Lung (tissue), 12 donors: ENCODE measurements around the gene PARD3. TPM values are rescaled to one million over a fixed set of nuclear protein-coding genes. Genes with fewer than 3 reads are reported as not detected.

ENCODE experiments used
- ATAC-seq: fragments of 200-7000 bp; cut with Tn5 transposase; one replicate; pipeline ENCODE4 v1.9.1; 2020; ENCODE audit warnings: moderate number of reproducible peaks; ENCODE audit not compliant: insufficient read depth, low FRiP score
- DNase-seq, 3 donors: peaks; one replicate each; pipeline ENCODE4 v3.0.0-alpha.2; 2013 to 2017
- H3K27ac ChIP-seq, 2 donors: one replicate each; pipeline ENCODE4 v1.5.1; 2013; ENCODE audit warnings: mild to moderate bottlenecking in 2 of 2, moderate library complexity in 2 of 2, control low read depth in 1 of 2, inconsistent platforms in 1 of 2, low read depth in 1 of 2, low read length in 1 of 2
- H3K27me3 ChIP-seq, 3 donors: one replicate each; pipeline ENCODE4 v1.5.1; 2013; ENCODE audit warnings: low read length in 2 of 3; ENCODE audit not compliant: control insufficient read depth in 3 of 3, insufficient read depth in 3 of 3
- H3K36me3 ChIP-seq, 4 donors: one replicate each; pipeline ENCODE4 v1.5.1; 2013; ENCODE audit warnings: low read length in 4 of 4, mild to moderate bottlenecking in 1 of 4, moderate library complexity in 1 of 4; ENCODE audit not compliant: control insufficient read depth in 4 of 4, insufficient read depth in 4 of 4
- H3K4me1 ChIP-seq, 5 donors: one replicate each; pipeline ENCODE4 v1.5.1; 2013; ENCODE audit warnings: low read length in 5 of 5, mild to moderate bottlenecking in 2 of 5, moderate library complexity in 1 of 5; ENCODE audit not compliant: control insufficient read depth in 5 of 5, insufficient read depth in 5 of 5
- H3K4me3 ChIP-seq: one replicate; pipeline ENCODE4 v1.5.1; 2013; ENCODE audit warnings: mild to moderate bottlenecking, control low read depth, moderate library complexity
- H3K9ac ChIP-seq, 2 donors: one replicate each; pipeline ENCODE4 v1.5.1; 2013; ENCODE audit warnings: low read length in 2 of 2, control low read depth in 1 of 2; ENCODE audit not compliant: insufficient read depth in 1 of 2
- H3K9me3 ChIP-seq, 4 donors: one replicate each; pipeline ENCODE4 v1.5.1; 2013; ENCODE audit warnings: low read length in 3 of 4, mild to moderate bottlenecking in 1 of 4, moderate library complexity in 1 of 4; ENCODE audit not compliant: control insufficient read depth in 4 of 4, insufficient read depth in 3 of 4
- CTCF ChIP-seq: IDR thresholded peaks from 2 replicates; pipeline ENCODE4 v1.5.1; 2012; ENCODE audit warnings: mild to moderate bottlenecking; ENCODE audit errors: control extremely low read depth, extremely low read depth
- WGBS, 2 donors: extraction: QIAGEN DNeasy Blood & Tissue Kit; methylation state at CpG; one replicate each; pipeline ENCODE4 v1.1.7; 2013; 5-methylcytosine and 5-hydroxymethylcytosine counted together
- polyA plus RNA-seq, 2 donors: library from polyadenylated mRNA; stranded (reverse); fragments of 200-250 nt; gene quantifications; one replicate each; pipeline ENCODE4 v1.2.1, GENCODE V29; 2013
- total RNA-seq, 2 donors: library from RNA; depleted of rRNA in 1 of 2; stranded (reverse); fragments of >200 nt in 1 of 2; gene quantifications; one replicate each; pipeline ENCODE4 v1.2.1, GENCODE V29; 2014 to 2021
- donor health status: control.
- donor health status: control.
- donor health status: Bipolar disorder and iron deficiency.
- donor health status: healthy.
- donor health status: DM: yes; HTN: yes; CAD: no.

PARD3 gene
- total and polyA plus RNA-seq, 4 donors, result 10.3 to 69.2 (median 27.6) TPM

GRCh38 chr10:34470307-34470706 lies 344.8 kb downstream of the PARD3 start:
- no peak for ATAC-seq
- DNase-seq, result no peak
- Histone ChIP-seq H3K27me3 (no peaks in the 10 kb centered on the region), H3K36me3 (peaks cover 0 to 5% (median 0%) of the 10 kb centered on the region in 4 donors), H3K4me1 (peaks cover 0 to 13% (median 6%) of the 10 kb centered on the region in 5 donors), H3K9ac (no peak overlapping the region), H3K9me3 (no peaks in the 10 kb centered on the region), H3K27ac (no peak overlapping the region), H3K4me3 (no peak overlapping the region)
- TF ChIP-seq CTCF, result no peak
- 90 to 97% methylated on average over 5 of the region's 5 CpGs for WGBS, 2 donors

GRCh38 chr10:34469446-34469845 lies 345.6 kb downstream of the PARD3 start:
- 87 to 90% methylated on average over 2 of the region's 2 CpGs for WGBS, 2 donors
- TF ChIP-seq CTCF, result no peak
- Histone ChIP-seq H3K4me3 (no peak overlapping the region), H3K9me3 (no peaks in the 10 kb centered on the region), H3K9ac (no peak overlapping the region), H3K36me3 (peaks cover 0 to 5% (median 0%) of the 10 kb centered on the region in 4 donors), H3K27me3 (no peaks in the 10 kb centered on the region), H3K27ac (no peak overlapping the region), H3K4me1 (peaks cover 0 to 11% (median 6%) of the 10 kb centered on the region in 5 donors)
- DNase-seq, result no peak
- ATAC-seq, result no peak

- DNase-seq (no peak), ATAC-seq (no peak)
- H3K27ac ChIP-seq, result no peak overlapping the region
- TF ChIP-seq CTCF, result no peak
- H3K4me3 ChIP-seq, result no peak overlapping the region
- H3K27me3 ChIP-seq, result no peaks in the 10 kb centered on the region
- no peaks in the 10 kb centered on the region for H3K9me3 ChIP-seq
- H3K36me3 ChIP-seq, result peaks cover 0 to 5% (median 0%) of the 10 kb centered on the region in 4 donors
- H3K9ac ChIP-seq, result no peak overlapping the region
- WGBS, 2 donors, result 91 to 93% methylated on average over 2 of the region's 2 CpGs
- H3K4me1 ChIP-seq, result peaks cover 0 to 7% (median 2%) of the 10 kb centered on the region in 5 donors
These were observed 347.2 kb downstream of the PARD3 start for GRCh38 chr10:34467902-34468301.

GRCh38 chr10:34467364-34467763 lies 347.7 kb downstream of the PARD3 start:
- H3K4me1 ChIP-seq, result peaks cover 0 to 6% (median 2%) of the 10 kb centered on the region in 5 donors
- TF ChIP-seq CTCF, result no peak
- no peaks in the 10 kb centered on the region for H3K9me3 ChIP-seq
- 94 to 96% methylated on average over 3 of the region's 3 CpGs for WGBS, 2 donors
- no peak overlapping the region for H3K4me3 ChIP-seq
- no peak for DNase-seq
- H3K36me3 ChIP-seq, result peaks cover 0 to 5% (median 0%) of the 10 kb centered on the region in 4 donors
- no peak overlapping the region for H3K9ac ChIP-seq
- no peak overlapping the region for H3K27ac ChIP-seq
- H3K27me3 ChIP-seq, result no peaks in the 10 kb centered on the region
- ATAC-seq, result no peak
